GM21515 (cell line): ENCODE measurements around the gene ZDHHC17.

Experiments used
- ATAC-seq: cut with Tn5 transposase; IDR thresholded peaks from one replicate; pipeline ENCODE4 v1.9.1; 2021; ENCODE audit not compliant: unreplicated experiment

ZDHHC17 gene

GRCh38 chr12:76874491-76875190, 110.7 kb downstream of the ZDHHC17 start:
- no peak for ATAC-seq

GRCh38 chr12:76876696-76877229, 112.8 kb downstream of the ZDHHC17 start:
- no peak for ATAC-seq

- ATAC-seq, result peak; percentile 35
Measured at GRCh38 chr12:76878099-76878898, 114.4 kb downstream of the ZDHHC17 start.

- peak; percentile 91 for ATAC-seq
Measured at GRCh38 chr12:76878899-76879709, 115.2 kb downstream of the ZDHHC17 start, which contains the start of gene CSRP2. Gene CSRP2, minus strand, starts transcription at chr12:76879019. Its CDS starts 12,759 bp downstream, at chr12:76866260.

- ATAC-seq, result no peak
Measured at GRCh38 chr12:76879710-76880518, 116.0 kb downstream of the ZDHHC17 start.

- no peak for ATAC-seq
Measured at GRCh38 chr12:76880519-76881023, 116.7 kb downstream of the ZDHHC17 start.

GRCh38 chr12:76881142-76881541, 117.2 kb downstream of the ZDHHC17 start:
- ATAC-seq, result no peak

GRCh38 chr12:76882367-76882766, 118.5 kb downstream of the ZDHHC17 start:
- no peak for ATAC-seq

- ATAC-seq, result no peak
Measured at GRCh38 chr12:76883151-76883550, 119.2 kb downstream of the ZDHHC17 start.

GRCh38 chr12:76883811-76884210, 119.9 kb downstream of the ZDHHC17 start:
- no peak for ATAC-seq

GRCh38 chr12:76888775-76889174, 124.9 kb downstream of the ZDHHC17 start:
- ATAC-seq, result no peak

GRCh38 chr12:76890151-76891143, 126.5 kb downstream of the ZDHHC17 start:
- ATAC-seq, result no peak

GRCh38 chr12:76891609-76892008, 127.7 kb downstream of the ZDHHC17 start:
- ATAC-seq, result no peak

GRCh38 chr12:76895796-76896195, 131.9 kb downstream of the ZDHHC17 start:
- no peak for ATAC-seq

- ATAC-seq, result no peak
Measured at GRCh38 chr12:76896274-76896673, 132.4 kb downstream of the ZDHHC17 start.

- no peak for ATAC-seq
Measured at GRCh38 chr12:76898442-76898841, 134.5 kb downstream of the ZDHHC17 start.

- ATAC-seq, result no peak
Measured at GRCh38 chr12:76899522-76899921, 135.6 kb downstream of the ZDHHC17 start.

GRCh38 chr12:76901628-76902380, 137.9 kb downstream of the ZDHHC17 start:
- no peak for ATAC-seq
